Right cardiac atrium (tissue), 5 donors: ENCODE data around the gene MEGF6. TPM values are rescaled to one million over a fixed set of nuclear protein-coding genes. Genes with fewer than 3 reads are reported as not detected.

Experiments used
- ATAC-seq, 2 donors: fragments of 200-7000 bp; cut with Tn5 transposase; one replicate each; pipeline versions ENCODE4 v1.8.0 to v1.9.1; 2020; ENCODE audit warnings: moderate library complexity in 2 of 2, mild to moderate bottlenecking in 1 of 2
- DNase-seq, 3 donors: peaks; one replicate each; pipeline ENCODE4 v3.0.0-alpha.2; 2020
- H3K27ac ChIP-seq: one replicate; pipeline ENCODE4 v1.5.1; 2013; ENCODE audit warnings: mild to moderate bottlenecking, low read length, control low read depth, moderate library complexity
- H3K27me3 ChIP-seq: one replicate; pipeline ENCODE4 v1.6.1; 2013; ENCODE audit not compliant: control insufficient read depth, insufficient read depth
- H3K4me1 ChIP-seq: one replicate; pipeline ENCODE4 v1.6.1; 2013; ENCODE audit warnings: low read length; ENCODE audit not compliant: control insufficient read depth, insufficient read depth
- H3K4me3 ChIP-seq: one replicate; pipeline ENCODE4 v1.5.1; 2013; ENCODE audit warnings: low read length, control low read depth
- H3K9me3 ChIP-seq: one replicate; pipeline ENCODE4 v1.6.1; 2013; ENCODE audit warnings: low read length; ENCODE audit not compliant: control insufficient read depth
- WGBS: extraction: QIAGEN DNeasy Blood & Tissue Kit; methylation state at CpG from one replicate; pipeline ENCODE4 v1.1.7; 2013; 5-methylcytosine and 5-hydroxymethylcytosine counted together
- intact Hi-C, 4 donors: fragments of 100-400 bp; cut with DNase I; formaldehyde crosslinking; loops; one replicate each; pipeline versions ENCODE4 v1.11.0 to v1.14.0; 2022 to 2023
- polyA plus RNA-seq: library from polyadenylated mRNA; stranded (reverse); fragments of 200-250 nt; gene quantifications from one replicate; pipeline ENCODE4 v1.2.3, GENCODE V29; 2013
- total RNA-seq, 4 donors: library from RNA; stranded (reverse); fragmentation: NEBNext Ultra II Directional; extraction: Animal tissue kit (Norgen Biotek cat#: 25700); gene quantifications; one replicate each; pipeline ENCODE4 v1.2.1, GENCODE V29; 2021
- donor health status: healthy with polysubstance abuse.
- donor health status: DM: no; HTN: yes; CAD: no.
- donor health status: DM: no; HTN: no; CAD: no.
- donor health status: DM: no; HTN: yes; CAD: no; lungs with severe emphysema.
- donor health status: DM: yes; HTN: yes; CAD: no.

Gene MEGF6
- total and polyA plus RNA-seq, 5 donors = 7.0 to 18.7 (median 11.0) TPM

- Histone ChIP-seq H3K9me3 (no peaks in the 10 kb centered on the region), H3K27ac (no peak overlapping the region), H3K4me1 (no peaks in the 10 kb centered on the region), H3K4me3 (peak overlapping the region; percentile 8), H3K27me3 (no peaks in the 10 kb centered on the region)
- intact Hi-C loops = no loop called here
- WGBS = 11% methylated on average over 68 of the region's 68 CpGs
- no peak for ATAC-seq
- peak in 1 of 3 donors; percentile 63 for DNase-seq
These were observed 41.4 kb upstream of the MEGF6 start for GRCh38 chr1:3652548-3653285.

DNA sequence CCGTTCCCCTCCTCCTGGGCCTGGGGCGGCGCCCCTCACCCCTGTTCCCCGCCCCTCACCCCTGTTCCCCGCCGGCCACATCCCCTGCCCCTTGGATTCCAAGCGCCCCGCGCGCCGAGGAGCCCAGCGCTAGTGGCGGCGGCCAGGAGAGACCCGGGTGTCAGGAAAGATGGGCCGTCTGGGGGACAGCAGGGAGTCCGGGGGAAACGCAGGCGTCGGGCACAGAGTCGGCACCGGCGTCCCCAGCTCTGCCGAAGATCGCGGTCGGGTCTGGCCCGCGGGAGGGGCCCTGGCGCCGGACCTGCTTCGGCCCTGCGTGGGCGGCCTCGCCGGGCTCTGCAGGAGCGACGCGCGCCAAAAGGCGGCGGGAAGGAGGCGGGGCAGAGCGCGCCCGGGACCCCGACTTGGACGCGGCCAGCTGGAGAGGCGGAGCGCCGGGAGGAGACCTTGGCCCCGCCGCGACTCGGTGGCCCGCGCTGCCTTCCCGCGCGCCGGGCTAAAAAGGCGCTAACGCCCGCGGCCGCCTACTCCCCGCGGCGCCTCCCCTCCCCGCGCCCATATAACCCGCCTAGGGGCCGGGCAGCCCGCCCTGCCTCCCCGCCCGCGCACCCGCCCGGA is 40.7 kb upstream of the MEGF6 start, which contains the start of gene TP73:
TSS of gene TP73 (plus strand) at position 587 of the 618 bp plus-strand sequence. CDS start 29,850 bp downstream, outside the sequence.
- Histone ChIP-seq H3K27ac (no peak within 1 kb of the TSS), H3K4me1 (no peaks in the 10 kb centered on the region), H3K9me3 (no peaks in the 10 kb centered on the region), H3K4me3 (peak within 1 kb of the TSS; percentile 8), H3K27me3 (no peaks in the 10 kb centered on the region)
- ATAC-seq (peak; percentile 7 to 8), DNase-seq (peak in 2 of 3 donors; percentile 69 to 71)
- intact Hi-C loops = no loop called here
- WGBS = under 1% methylated on average over 80 of the region's 80 CpGs

DNA sequence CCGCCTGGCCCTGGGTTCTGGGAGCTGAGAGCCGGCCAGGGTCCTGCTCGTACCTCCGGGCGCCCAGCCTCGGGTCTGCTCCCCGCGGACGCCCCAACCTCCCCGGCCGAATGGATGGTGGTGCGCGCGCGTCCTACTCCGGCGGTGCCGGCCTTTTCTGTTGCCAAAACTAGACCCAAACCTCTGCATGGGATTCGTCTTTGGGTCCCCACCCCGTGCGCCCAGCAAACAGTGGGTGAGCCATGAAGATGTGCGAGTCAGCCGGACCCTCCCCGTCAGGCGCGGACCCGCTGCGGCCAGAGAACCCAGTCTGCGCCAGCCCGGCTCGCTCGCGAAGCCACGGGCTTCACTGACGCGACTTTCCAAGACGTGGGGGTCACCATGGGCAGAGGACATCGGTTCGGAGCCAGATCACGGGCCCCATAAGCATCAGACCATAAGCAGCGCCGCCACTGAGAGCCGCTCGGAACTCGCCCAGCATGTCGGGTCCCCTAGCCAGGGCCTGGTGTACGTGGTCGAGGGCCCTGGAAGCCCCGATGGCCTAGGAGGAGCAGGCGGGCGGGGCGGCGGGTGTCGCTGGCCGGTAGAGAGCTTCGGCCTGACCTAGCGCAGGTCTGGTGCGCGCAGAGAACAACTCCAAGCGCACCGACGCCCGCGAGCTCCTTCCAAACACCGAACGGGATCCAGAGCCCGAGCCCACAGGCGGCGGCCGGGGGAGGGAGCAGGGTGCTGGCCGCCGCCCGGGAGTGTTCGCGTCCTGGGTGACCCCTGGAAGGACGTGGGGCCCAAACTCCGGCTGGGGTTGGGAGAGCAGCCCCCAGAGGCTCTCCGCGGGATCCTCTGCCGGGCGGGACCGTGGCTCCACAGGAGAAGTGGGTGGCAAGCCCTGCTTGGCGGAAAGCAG is 40.0 kb upstream of the MEGF6 start:
- DNase-seq (peak in 1 of 3 donors; percentile 53), ATAC-seq (no peak)
- Histone ChIP-seq H3K27me3 (no peaks in the 10 kb centered on the region), H3K9me3 (no peaks in the 10 kb centered on the region), H3K4me1 (no peaks in the 10 kb centered on the region), H3K4me3 (peak overlapping the region; percentile 8), H3K27ac (no peak overlapping the region)
- intact Hi-C loops = no loop called here
- WGBS = 6% methylated on average over 83 of the region's 83 CpGs

- Histone ChIP-seq H3K4me1 (no peaks in the 10 kb centered on the region), H3K27ac (no peak overlapping the region), H3K27me3 (no peaks in the 10 kb centered on the region)
These were observed 39.1 kb upstream of the MEGF6 start for GRCh38 chr1:3650248-3651025.

DNA sequence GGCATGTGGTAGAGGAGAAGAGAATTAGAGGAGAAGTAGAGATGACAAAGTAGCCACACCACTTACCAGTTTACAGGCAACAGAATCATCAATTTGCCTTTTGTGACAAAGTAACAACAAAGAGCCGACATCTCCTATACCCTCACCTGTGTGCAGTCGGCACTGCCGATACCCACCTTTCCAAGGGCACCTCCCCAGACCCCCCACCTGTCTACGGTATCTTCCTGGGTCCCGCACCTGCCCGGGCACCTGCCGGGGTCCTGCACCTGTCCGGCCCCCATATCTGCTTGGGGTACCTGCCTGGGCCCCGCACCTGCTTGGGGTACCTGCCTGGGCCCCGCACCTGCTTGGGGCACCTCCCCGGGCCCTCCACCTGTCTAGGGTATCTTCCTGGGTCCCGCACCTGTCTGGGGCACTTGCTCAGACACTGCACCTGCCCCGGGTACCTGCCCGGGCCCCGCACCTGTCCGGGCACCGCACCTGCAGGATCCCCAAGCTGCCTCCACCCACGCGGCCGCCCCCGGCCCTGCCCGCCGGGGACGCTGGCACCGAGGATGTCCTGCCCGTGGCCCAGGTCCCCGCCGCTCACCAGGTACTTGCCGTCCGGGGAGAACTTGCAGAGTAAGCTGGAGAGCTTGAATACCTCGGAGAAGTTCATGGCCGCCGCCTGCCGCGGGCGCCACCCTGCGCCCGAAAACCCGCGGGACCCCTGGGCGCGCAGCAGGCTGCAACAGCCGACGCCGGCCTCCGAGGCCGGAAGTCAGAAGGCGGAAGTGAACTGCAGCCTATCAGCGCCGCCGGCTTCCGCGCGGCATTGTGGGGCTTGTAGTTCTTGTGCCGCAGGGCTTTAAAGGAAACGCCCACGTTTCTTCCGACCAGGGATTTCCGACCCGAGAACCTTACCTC is 38.3 kb upstream of the MEGF6 start, which contains the start of gene WRAP73:
TSS of gene WRAP73 (minus strand) at position 762 of the 906 bp plus-strand sequence. CDS start at position 658, 104 bp downstream.
- intact Hi-C loops = no loop called here
- ATAC-seq (peak; percentile 92 to 94), DNase-seq (peak; percentile 92 to 97 (median 95))
- peak within 1 kb of the TSS; percentile 48 for H3K27ac ChIP-seq
- no peaks in the 10 kb centered on the region for H3K27me3 ChIP-seq
- peak within 1 kb of the TSS; percentile 78 for H3K4me3 ChIP-seq
- no peaks in the 10 kb centered on the region for H3K9me3 ChIP-seq
- 3% methylated on average over 60 of the region's 60 CpGs for WGBS
- H3K4me1 ChIP-seq = no peaks in the 10 kb centered on the region

More at GRCh38 chr1:3650248-3651025, 39.1 kb upstream of the MEGF6 start:
- DNase-seq = peak in 1 of 3 donors; percentile 58
- WGBS = 9% methylated on average over 50 of the region's 50 CpGs
- peak in 1 of 2 donors; percentile 4 for ATAC-seq
- Histone ChIP-seq H3K4me3 (peak overlapping the region; percentile 78), H3K9me3 (no peaks in the 10 kb centered on the region)
- intact Hi-C loops = no loop called here

DNA sequence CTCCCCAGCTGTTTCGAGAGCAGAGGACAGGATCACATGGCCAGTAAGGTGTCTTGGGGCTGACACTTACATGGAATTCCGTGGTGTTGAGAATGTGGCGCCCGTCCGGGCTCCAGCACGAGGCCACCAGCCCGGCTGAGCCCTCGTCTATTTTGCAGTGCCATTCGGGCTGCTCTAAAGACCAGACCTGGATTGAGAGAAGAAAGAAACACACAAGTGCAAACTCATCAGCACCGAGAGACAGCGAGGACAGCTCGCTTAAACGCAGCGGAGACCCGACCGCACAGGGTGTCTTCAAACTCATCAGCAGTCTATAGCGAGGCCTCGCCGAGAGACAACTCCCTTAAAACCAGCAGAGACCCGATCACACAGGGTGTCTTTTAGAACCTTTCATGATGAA is 35.3 kb upstream of the MEGF6 start:
- no peaks in the 10 kb centered on the region for H3K9me3 ChIP-seq
- no peaks in the 10 kb centered on the region for H3K27me3 ChIP-seq
- intact Hi-C loops = no loop called here
- no peaks in the 10 kb centered on the region for H3K4me1 ChIP-seq
- DNase-seq = no peak
- H3K4me3 ChIP-seq = no peak overlapping the region
- ATAC-seq = no peak
- 93% methylated on average over 20 of the region's 20 CpGs for WGBS
- H3K27ac ChIP-seq = no peak overlapping the region

GRCh38 chr1:3645666-3646355 is 34.5 kb upstream of the MEGF6 start:
- no peaks in the 10 kb centered on the region for H3K9me3 ChIP-seq
- no peak for DNase-seq
- 94% methylated on average over 27 of the region's 27 CpGs for WGBS
- H3K4me1 ChIP-seq = no peaks in the 10 kb centered on the region
- no peak overlapping the region for H3K4me3 ChIP-seq
- no peak for ATAC-seq
- intact Hi-C loops = no loop called here
- H3K27ac ChIP-seq = no peak overlapping the region
- H3K27me3 ChIP-seq = no peaks in the 10 kb centered on the region

GRCh38 chr1:3645247-3645646 is 33.9 kb upstream of the MEGF6 start:
- H3K4me3 ChIP-seq = no peak overlapping the region
- intact Hi-C loops = no loop called here
- H3K27ac ChIP-seq = no peak overlapping the region
- DNase-seq (no peak), ATAC-seq (no peak)
- H3K27me3 ChIP-seq = no peaks in the 10 kb centered on the region
- H3K9me3 ChIP-seq = no peaks in the 10 kb centered on the region
- no peaks in the 10 kb centered on the region for H3K4me1 ChIP-seq
- WGBS = 95% methylated on average over 43 of the region's 43 CpGs

DNA sequence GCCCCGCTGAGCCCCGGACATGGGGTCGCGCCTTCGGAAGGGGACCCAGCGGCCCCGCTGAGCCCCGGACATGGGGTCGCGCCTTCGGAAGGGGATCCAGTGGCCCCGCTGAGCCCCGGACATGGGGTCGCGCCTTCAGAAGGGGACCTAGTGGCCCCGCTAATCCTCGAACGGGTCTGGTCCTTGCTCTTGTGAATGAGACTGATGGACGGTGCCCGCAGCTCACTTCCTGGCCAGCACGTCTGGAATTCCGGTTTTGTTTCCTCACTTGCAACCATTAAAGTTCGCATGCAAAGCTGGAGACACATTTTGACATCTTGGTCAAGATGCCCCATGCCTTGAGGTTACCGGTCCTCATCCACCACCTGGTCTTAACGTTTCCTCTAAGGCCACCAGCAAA is 33.0 kb upstream of the MEGF6 start:
- Histone ChIP-seq H3K27ac (no peak overlapping the region), H3K4me3 (no peak overlapping the region), H3K4me1 (no peaks in the 10 kb centered on the region), H3K27me3 (no peaks in the 10 kb centered on the region), H3K9me3 (no peaks in the 10 kb centered on the region)
- WGBS = 92% methylated on average over 19 of the region's 25 CpGs
- no peak for DNase-seq
- no peak for ATAC-seq
- intact Hi-C loops = no loop called here
